GM18502 (cell line): ENCODE results near the gene OR5K1.

ENCODE experiments used
- ATAC-seq: cut with Tn5 transposase; IDR thresholded peaks from one replicate; pipeline ENCODE4 v1.9.1; 2021; ENCODE audit warnings: mild to moderate bottlenecking; ENCODE audit not compliant: unreplicated experiment, poor library complexity

Gene OR5K1

GRCh38 chr3:98462901-98463300 lies at the start of gene OR5K1:
TSS of gene OR5K1 (plus strand) at chr3:98463201. CDS start at chr3:98469577, 6,376 bp downstream.
- ATAC-seq = no peak

- ATAC-seq = no peak
These were observed 30.4 kb upstream of the OR5K1 start for GRCh38 chr3:98432575-98432974.

- no peak for ATAC-seq
These were observed 29.2 kb upstream of the OR5K1 start for GRCh38 chr3:98433764-98434163.

GRCh38 chr3:98434412-98434811 lies 28.6 kb upstream of the OR5K1 start:
- no peak for ATAC-seq

GRCh38 chr3:98440283-98440682 lies 22.7 kb upstream of the OR5K1 start:
- ATAC-seq = no peak

- peak; percentile 94 for ATAC-seq
These were observed 17.0 kb upstream of the OR5K1 start for GRCh38 chr3:98445949-98446406.

- peak; percentile 41 for ATAC-seq
These were observed 13.3 kb upstream of the OR5K1 start for GRCh38 chr3:98449606-98450193.

GRCh38 chr3:98450372-98450771 lies 12.6 kb upstream of the OR5K1 start:
- ATAC-seq = no peak

- ATAC-seq = no peak
These were observed 9.2 kb upstream of the OR5K1 start for GRCh38 chr3:98453827-98454226.

GRCh38 chr3:98454929-98455328 lies 8.1 kb upstream of the OR5K1 start:
- no peak for ATAC-seq

- ATAC-seq = no peak
These were observed 5.5 kb upstream of the OR5K1 start for GRCh38 chr3:98457543-98457942.

GRCh38 chr3:98460220-98460619 lies 2.8 kb upstream of the OR5K1 start:
- ATAC-seq = peak; percentile 46

- no peak for ATAC-seq
These were observed 19.9 kb downstream of the OR5K1 start for GRCh38 chr3:98482717-98483482.

- no peak for ATAC-seq
These were observed 20.6 kb downstream of the OR5K1 start for GRCh38 chr3:98483626-98484025.

- ATAC-seq = no peak
These were observed 34.4 kb downstream of the OR5K1 start, which contains the start of gene OR5K2 for GRCh38 chr3:98497381-98497780. TSS of gene OR5K2 (plus strand) at chr3:98497681. CDS start at chr3:98497681, 0 bp downstream.

GRCh38 chr3:98500019-98500418 lies 37.0 kb downstream of the OR5K1 start:
- no peak for ATAC-seq

GRCh38 chr3:98501270-98501669 lies 38.3 kb downstream of the OR5K1 start:
- no peak for ATAC-seq

- ATAC-seq = no peak
These were observed 39.0 kb downstream of the OR5K1 start for GRCh38 chr3:98501863-98502576.

- ATAC-seq = no peak
These were observed 41.5 kb downstream of the OR5K1 start for GRCh38 chr3:98504539-98504938.

GRCh38 chr3:98508582-98508981 lies 45.6 kb downstream of the OR5K1 start:
- ATAC-seq = no peak

GRCh38 chr3:98512576-98512975 lies 49.6 kb downstream of the OR5K1 start:
- ATAC-seq = no peak
